ENCODE measurements around the gene IER5L.

Gene IER5L

GRCh38 chr9:129170229-129170628 lies 7.8 kb downstream of the IER5L start:
- TF ChIP-seq TCF4 (CRISPR knock-in tag; IDR thresholded peaks at IDR 0.05; ENCODE audit: borderline replicate concordance) (no peak), TOX (CRISPR knock-in tag; IDR thresholded peaks at IDR 0.05; ENCODE audit: borderline replicate concordance) (no peak), BACH2 (CRISPR knock-in tag; IDR thresholded peaks at IDR 0.05; ENCODE audit: borderline replicate concordance) (no peak), CSDC2 (CRISPR knock-in tag; IDR thresholded peaks at IDR 0.05) (no peak), SNAI2 (CRISPR knock-in tag; IDR thresholded peaks at IDR 0.05) (no peak)
- no peak for ATAC-seq

DNA sequence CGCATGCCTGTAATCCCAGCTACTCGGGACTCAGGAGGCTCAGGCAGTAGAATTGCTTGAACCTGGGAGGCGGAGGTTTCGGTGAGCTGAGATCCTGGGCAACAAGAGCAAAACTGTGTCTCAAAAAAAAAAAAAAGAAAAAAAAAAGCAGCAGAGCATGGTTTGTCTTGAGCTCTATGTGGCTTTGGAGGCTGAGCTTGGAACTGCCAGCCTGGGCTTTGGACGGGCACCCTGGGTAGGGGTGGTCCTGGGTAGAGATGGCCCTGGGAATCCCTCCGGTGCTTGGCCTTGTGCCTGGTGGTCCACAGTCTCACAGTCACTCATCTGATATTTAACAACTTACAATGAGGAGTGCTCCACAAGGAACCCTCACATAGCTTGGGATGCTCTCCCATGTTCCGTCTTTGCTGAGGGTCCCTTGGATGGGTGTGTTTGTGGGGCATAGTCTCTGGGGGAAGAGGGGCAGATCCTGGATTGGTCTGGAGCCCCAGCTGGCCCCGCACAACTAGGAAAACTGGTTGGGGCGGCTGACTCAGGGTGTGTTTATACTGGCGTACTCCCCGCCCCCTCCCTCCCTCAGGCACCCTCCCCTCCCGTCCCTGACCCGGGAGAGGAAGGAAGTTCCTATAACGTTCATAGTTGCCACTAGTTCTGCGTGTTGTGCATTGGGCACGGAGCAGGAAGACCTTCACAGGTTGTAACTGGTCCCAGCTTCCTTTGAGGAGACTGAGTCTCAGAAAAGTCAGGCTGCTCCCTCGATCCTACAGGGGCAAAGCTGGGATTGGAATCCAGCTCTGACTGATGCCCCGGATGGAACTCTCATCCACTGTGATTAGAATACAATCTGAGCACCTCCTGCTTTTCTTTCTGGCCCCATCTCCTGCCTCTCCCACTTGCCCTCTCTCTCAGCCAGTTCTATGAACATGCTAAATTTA lies 11.2 kb downstream of the IER5L start:
- TF ChIP-seq ZNF70 (CRISPR knock-in tag; IDR thresholded peaks at IDR 0.05), result no peak
- no peak for TF ChIP-seq TSHZ2 (CRISPR knock-in tag; IDR thresholded peaks at IDR 0.05)
- no peak for TF ChIP-seq PATZ1 (CRISPR knock-in tag; IDR thresholded peaks at IDR 0.05; ENCODE audit: borderline replicate concordance)
- TF ChIP-seq ZFP30 (CRISPR knock-in tag; IDR thresholded peaks at IDR 0.05), result no peak
- ATAC-seq, result peak; percentile 72

- no peak for ATAC-seq
- no peak for TF ChIP-seq CSRNP3 (CRISPR knock-in tag; IDR thresholded peaks at IDR 0.05)
- TF ChIP-seq TSHZ2 (CRISPR knock-in tag; IDR thresholded peaks at IDR 0.05), result no peak
- no peak for TF ChIP-seq GLIS3 (CRISPR knock-in tag; IDR thresholded peaks at IDR 0.05)
- no peak for TF ChIP-seq PPARA (CRISPR knock-in tag; IDR thresholded peaks at IDR 0.05; ENCODE audit: borderline replicate concordance)
- TF ChIP-seq ISL1 (CRISPR knock-in tag; IDR thresholded peaks at IDR 0.05), result no peak
- no peak for TF ChIP-seq ZFP3 (CRISPR knock-in tag; IDR thresholded peaks at IDR 0.05)
- no peak for TF ChIP-seq ZNF565 (CRISPR knock-in tag; conservative IDR thresholded peaks at IDR 0.05; ENCODE audit: low read depth)
- TF ChIP-seq ESRRG (CRISPR knock-in tag; IDR thresholded peaks at IDR 0.05), result no peak
- no peak for TF ChIP-seq SNAI2 (CRISPR knock-in tag; IDR thresholded peaks at IDR 0.05)
- no peak for TF ChIP-seq TOX (CRISPR knock-in tag; IDR thresholded peaks at IDR 0.05; ENCODE audit: borderline replicate concordance)
- no peak for TF ChIP-seq BACH2 (CRISPR knock-in tag; IDR thresholded peaks at IDR 0.05; ENCODE audit: borderline replicate concordance)
- TF ChIP-seq PATZ1 (CRISPR knock-in tag; IDR thresholded peaks at IDR 0.05; ENCODE audit: borderline replicate concordance), result no peak
Observed at GRCh38 chr9:129165198-129165597, 12.9 kb downstream of the IER5L start.
